NCI-H774 (cell line): ENCODE data around the gene MAP7D1.
A peak's percentile ranks its signal among the peaks of the same experiment; 100 is the strongest.

Experiments used
- DNase-seq: peaks from one replicate; lab custom pipeline; 2025; lab: John Stamatoyannopoulos, UW

Gene MAP7D1

GRCh38 chr1:36155408-36156328 lies at the start of gene MAP7D1:
Gene MAP7D1, plus strand, starts transcription at chr1:36156160. Its CDS starts 258 bp downstream, at chr1:36156418.
- peak; percentile 93 for DNase-seq

DNA sequence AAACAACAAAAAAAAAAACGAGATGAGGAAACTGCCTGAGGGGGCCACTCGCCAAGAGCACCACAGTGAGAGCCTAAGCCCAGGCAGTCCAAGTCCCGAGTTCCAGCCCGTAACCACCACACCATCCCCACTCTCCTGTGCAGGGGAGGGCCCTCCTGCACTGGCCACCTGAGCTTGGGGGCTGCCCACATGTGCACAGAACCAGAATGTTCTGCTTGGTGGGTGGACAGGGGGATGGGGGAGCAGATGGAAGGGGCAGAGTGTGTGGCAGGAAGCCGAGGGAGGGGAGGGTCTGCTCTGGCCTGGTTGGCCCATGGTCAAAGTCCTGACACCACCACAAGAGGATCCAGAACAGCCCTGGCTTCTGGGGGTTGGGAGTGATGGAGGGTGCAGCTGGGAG lies 49.7 kb upstream of the MAP7D1 start:
- no peak for DNase-seq

DNA sequence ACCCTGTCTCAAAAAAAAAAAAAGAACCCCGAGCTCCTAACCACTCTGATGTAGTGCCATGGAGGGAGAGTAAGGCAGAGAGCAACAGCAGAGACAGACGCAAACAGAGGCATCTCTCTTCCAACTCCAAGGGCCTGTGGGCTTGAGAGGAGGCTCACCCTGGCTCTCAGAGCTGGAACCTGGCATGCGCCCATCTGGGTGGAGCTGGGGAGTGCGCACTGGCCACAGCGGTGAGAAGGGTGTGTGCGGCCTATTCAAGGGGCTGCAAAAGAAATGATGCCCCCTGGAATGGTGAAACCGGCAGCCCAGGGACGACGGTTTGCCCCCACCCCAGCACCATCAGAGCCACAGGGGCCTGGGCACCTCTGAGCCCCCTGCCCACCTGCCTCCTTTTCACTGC lies 48.6 kb upstream of the MAP7D1 start:
- no peak for DNase-seq

GRCh38 chr1:36108314-36108713 lies 47.6 kb upstream of the MAP7D1 start:
- no peak for DNase-seq

DNA sequence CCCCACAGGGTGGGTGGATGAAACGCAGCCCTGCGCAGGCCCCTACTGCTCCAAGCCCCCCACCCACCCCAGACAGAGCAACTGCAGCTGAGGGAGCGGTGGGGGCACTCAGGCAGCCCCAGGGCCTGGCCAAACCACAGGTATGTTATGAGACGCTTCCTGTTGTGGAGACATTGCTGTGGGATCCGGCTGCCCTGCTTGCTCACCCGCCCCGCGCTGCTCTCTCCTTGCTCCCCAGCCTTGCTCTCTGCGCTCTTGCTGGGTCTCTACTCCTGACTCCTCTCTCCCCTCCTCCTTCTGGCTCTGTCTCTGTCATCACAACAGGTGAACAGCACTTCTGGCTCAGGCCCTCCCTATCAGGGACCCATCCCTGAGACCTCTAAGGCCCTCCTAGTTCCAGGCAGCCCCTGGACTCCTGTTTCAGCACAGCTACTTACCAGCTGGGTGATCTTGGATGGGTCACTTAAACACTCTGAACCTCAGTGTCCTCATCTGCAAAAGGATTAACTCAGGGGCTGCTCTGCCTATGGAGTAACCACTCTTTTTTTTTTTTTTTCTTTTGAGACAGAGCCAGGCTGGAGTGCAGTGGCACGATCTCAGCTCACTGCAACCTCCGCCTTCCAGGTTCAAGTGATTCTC lies 46.8 kb upstream of the MAP7D1 start:
- DNase-seq: no peak

- no peak for DNase-seq
Measured at GRCh38 chr1:36111151-36111550, 44.8 kb upstream of the MAP7D1 start.

DNA sequence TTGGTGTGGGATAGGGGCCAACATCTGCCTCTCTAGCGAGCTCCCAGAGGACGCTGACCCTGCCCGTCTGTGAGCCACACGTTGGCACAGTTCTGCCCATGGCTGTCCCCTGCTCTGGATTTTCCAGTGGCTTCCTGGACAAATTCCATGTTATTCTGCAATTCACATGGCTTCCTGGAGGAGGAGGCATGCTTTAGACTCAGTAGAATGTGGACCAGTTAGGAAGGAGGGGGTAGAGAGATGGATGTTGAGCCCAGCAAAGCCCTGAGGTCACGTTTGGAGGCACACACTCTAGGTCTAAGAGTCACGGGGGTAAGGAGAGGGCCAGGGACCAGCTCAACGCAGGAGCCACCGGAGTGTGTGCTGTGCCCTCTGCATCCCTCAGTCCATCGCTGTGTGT lies 43.1 kb upstream of the MAP7D1 start:
- no peak for DNase-seq

DNA sequence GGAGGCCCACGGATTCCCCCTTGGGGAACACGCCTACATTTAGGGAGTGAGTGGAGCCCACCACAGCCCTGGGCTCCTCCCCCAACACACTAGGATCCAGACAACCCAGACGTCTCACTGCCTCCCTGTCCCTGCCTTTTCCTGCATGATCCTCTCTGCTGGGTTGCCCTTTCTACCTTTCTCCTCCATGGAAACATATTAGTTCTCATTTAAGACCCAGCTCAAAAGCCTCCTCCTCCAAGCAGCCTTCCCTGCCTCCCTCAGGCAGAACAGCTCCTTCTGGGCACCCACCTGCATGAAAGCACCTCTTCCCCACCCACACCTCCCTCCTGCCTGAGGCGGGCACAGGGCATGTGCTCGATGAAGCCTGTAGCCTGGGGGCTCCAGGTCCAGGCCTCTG lies 41.6 kb upstream of the MAP7D1 start:
- DNase-seq: no peak

DNA sequence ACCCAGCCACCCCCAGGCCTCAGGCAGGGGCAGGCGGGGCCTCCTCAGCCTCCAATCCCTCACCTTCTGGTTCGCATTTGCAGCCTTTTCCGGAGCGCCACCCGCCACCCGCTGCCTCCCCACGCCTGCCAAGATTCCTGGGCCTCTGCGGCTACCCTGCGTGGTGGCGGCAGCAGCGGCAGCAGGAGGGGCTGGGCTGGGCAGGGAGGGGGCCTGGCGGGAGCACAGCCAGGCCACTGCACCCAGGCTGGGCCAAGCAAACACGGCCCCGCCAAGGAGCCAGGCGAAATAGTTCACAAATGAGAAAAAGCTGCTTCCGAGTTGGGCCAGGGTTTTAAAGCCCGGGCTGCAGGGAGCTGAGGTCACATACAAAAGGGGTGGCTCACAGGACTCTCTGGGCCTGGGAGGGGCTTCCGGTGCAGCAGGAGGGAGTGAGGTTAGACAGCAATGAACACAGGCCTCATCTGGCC lies 40.7 kb upstream of the MAP7D1 start:
- no peak for DNase-seq

DNA sequence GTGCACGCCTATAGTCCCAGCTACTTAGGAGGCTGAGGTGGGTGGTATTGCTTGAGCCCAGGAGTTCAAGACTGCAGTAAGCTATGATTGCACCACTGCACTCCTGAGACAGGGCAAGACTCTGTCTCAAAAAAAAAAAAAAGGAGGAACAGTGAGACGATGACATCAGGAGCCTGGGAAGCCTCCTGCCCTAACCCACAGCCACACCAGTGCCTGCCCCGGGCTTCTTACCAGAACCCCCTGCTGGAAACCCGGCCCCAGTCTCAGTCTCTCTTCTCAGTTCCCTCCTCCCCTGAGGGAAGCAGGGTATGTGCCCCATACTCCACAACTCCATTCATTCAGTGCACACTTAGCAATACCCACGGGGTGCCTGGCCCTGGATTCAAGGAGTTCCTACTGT lies 40.0 kb upstream of the MAP7D1 start:
- no peak for DNase-seq

GRCh38 chr1:36116901-36117300 lies 39.1 kb upstream of the MAP7D1 start:
- no peak for DNase-seq

- no peak for DNase-seq
Measured at GRCh38 chr1:36118447-36119204, 37.3 kb upstream of the MAP7D1 start.

GRCh38 chr1:36119456-36119855 lies 36.5 kb upstream of the MAP7D1 start:
- DNase-seq: no peak

DNA sequence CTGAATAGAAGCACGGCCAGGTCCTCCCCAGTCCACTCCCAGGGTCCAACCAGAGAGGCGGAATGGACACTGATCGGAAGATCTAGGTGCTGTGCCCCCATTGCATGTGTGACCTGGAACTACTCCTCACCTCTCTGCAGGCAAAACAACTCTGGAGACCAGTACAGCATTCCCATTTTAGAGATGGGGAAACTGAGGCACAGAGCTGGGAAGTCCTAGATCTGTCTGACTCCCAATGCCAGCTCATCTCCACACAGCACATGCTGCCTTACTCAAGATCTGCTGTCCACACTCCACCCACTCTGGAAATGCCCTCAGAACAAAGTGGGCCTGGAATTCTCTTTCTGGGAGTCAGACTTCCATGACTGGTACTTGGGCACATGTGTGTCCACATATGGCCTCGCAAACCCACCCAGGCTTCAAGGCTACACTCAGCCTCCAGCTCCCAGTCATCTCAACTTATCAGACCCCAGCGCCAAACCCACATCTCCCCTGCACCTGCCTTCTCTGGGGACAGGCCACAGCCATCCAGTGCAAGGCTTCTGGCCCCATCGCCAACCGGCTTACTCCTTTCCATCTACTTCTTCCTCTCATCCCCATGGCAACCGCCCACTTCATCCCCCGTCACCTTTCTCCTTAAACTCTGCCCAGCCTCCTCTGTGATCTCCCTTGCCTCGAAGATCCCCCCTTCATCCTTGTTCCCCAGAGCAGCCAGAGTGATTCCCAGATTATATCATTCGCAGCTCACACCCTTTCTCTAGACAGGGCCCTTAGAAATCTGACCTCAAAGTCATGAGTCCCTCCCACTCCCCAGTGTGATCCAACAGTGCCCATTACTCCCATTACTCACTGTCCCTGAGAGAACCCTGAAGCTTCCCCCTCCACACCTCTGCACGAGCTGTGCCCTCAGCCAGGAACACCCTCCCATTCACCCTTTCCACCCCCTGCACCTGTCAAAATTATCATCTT lies 33.6 kb upstream of the MAP7D1 start:
- no peak for DNase-seq

GRCh38 chr1:36123356-36123755 lies 32.6 kb upstream of the MAP7D1 start:
- DNase-seq: no peak

DNA sequence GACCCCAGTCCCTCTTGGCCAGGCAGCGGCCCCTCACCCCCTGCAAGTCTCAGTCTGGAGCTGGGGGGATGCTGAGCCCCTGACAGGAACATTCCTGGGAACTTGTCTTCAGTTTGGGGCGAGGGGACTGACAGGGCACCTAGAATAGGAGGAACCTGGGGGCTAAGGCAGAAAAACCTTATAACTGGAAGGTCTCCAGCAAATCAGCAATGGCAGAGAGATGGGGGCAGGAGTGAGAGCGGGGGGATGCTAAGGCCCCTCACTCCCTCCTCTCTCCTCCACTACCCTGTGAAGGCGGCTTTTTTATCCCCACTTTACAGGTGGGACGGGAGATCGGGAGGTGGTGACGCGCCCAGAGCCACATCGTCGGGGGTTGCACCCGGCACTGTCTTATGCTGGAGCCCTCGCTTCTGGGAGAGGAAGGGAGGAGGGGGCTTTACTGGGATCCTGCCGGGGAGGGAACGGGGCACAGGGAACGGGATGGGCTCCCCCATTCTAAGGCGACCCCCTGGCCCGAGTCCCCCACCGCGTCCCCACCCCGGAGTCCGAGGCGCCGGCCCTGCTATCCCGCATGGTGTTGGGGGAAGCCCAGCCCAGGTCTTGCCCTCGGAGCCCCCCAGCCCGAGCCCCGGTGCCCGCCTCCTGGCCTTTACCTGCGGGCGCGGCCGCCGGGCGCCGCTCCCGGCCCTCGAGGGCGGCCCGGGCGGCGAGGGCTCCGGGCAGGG lies 31.4 kb upstream of the MAP7D1 start:
- DNase-seq: no peak

- no peak for DNase-seq
Measured at GRCh38 chr1:36125129-36125991, 30.6 kb upstream of the MAP7D1 start, which contains the start of gene COL8A2. Gene COL8A2, minus strand, starts transcription at chr1:36125222. Its CDS starts 24,980 bp downstream, at chr1:36100242.

- no peak for DNase-seq
Measured at GRCh38 chr1:36126005-36126716, 29.8 kb upstream of the MAP7D1 start.
